HCT116 (cell line): ENCODE results near the gene ABCC1.

ENCODE experiments used
- CTCF ChIP-seq, 3 experiments: fragments of 200-600 bp in 1 of 3; sonication (generic) in 1 of 3; IDR thresholded peaks in 2 of 3; conservative IDR thresholded peaks in 1 of 3; 2 replicates each; pipeline ENCODE4 v1.5.1; 2012 to 2017; ENCODE audit warnings: low read depth in 2 of 3, low read length in 2 of 3, antibody characterized with exemption in 1 of 3, borderline replicate concordance in 1 of 3, control low read depth in 1 of 3, mild to moderate bottlenecking in 1 of 3, mixed read lengths in 1 of 3, mixed run types in 1 of 3, moderate library complexity in 1 of 3; ENCODE audit not compliant: insufficient read depth in 1 of 3
- EGR1 ChIP-seq: IDR thresholded peaks from 2 replicates; pipeline ENCODE4 v1.6.1; 2012; ENCODE audit warnings: low read depth
- MAX ChIP-seq: IDR thresholded peaks from 2 replicates; pipeline ENCODE4 v1.6.1; 2012
- ZFX ChIP-seq: fragments of 450-650 bp; IDR thresholded peaks from 2 replicates; pipeline ENCODE4 v1.6.1; 2017

GRCh38 chr16:16073891-16074881, 124.8 kb downstream of the ABCC1 start:
- no peak for TF ChIP-seq MAX
- TF ChIP-seq EGR1, result no peak
- no peak for TF ChIP-seq ZFX
- no peak for TF ChIP-seq CTCF (IDR thresholded peaks at IDR 0.05 in 2 of 3, conservative IDR thresholded peaks at IDR 0.05 in 1 of 3; ENCODE audit: borderline replicate concordance in 1 of 3, insufficient read depth in 1 of 3, low read depth in 2 of 3, low read length in 2 of 3)
